ENCODE data around the gene DLG2. TPM values are rescaled to one million over a fixed set of nuclear protein-coding genes. Genes with fewer than 3 reads are reported as not detected.

Gene DLG2
- total and polyA plus RNA-seq, 9 of the 15 experiments (the other 6 are each of a cell fraction or from before 2014, with no cell fraction given): 0.52 to 1.6 (median 0.95) TPM

DNA sequence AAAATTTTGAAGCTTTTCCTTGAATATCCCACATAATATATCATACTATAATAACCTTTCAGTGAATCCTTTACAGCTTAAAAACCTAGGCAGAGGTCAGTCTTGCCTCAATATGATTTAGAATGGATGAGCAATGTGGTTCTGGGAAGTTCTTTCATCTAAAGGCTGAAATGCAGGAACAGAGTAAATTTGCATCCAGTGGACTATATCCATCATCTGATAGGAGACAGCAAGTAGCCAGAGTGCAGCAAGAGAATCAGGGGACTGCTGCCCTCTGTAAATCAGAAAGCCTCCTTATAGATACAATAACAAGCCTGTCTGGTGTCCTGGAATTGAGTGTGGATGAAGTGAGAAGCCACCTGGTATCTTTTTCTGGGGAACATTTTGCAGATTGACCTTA, 1592.7 kb downstream of the DLG2 start:
- H3K4me1 ChIP-seq (replicated peaks in 1 of 2; ENCODE audit: control insufficient read depth in 2 of 2, insufficient read depth in 2 of 2, low read length in 2 of 2): no peaks in the 10 kb centered on the region
- H3K4me2 ChIP-seq (ENCODE audit: insufficient read depth, low read length): no peak overlapping the region
- intact Hi-C loops (cut with micrococcal nuclease) (no loop called here), in situ Hi-C loops (cut with MboI) (no loop called here)
- no peak for ATAC-seq
- no peaks in the 10 kb centered on the region for H3K36me3 ChIP-seq (ENCODE audit: control insufficient read depth, insufficient read depth, low read length)
- no peak overlapping the region for H3K9ac ChIP-seq (ENCODE audit: insufficient read depth in 1 of 2, low read depth in 2 of 2, low read length in 2 of 2)
- ChIA-PET CTCF (ENCODE audit: low intra/inter-chr PET ratio) (no interaction called here), POLR2A (no interaction called here)
- H2AFZ ChIP-seq (ENCODE audit: low read depth, low read length): no peak overlapping the region
- H3K9me1 ChIP-seq (ENCODE audit: control insufficient read depth, insufficient read depth, low read length): no peaks in the 10 kb centered on the region
- H4K20me1 ChIP-seq (replicated peaks; ENCODE audit: control insufficient read depth, insufficient read depth, low read length): no peaks in the 10 kb centered on the region
- H3K4me3 ChIP-seq: no peak overlapping the region
- no peaks in the 10 kb centered on the region for H3K27me3 ChIP-seq (ENCODE audit: control insufficient read depth in 2 of 2, insufficient read depth in 2 of 2, low read length in 2 of 2)
- no peak for DNase-seq (ENCODE audit: extremely low read depth in 1 of 4, low spot score in 3 of 4)
- no peak for FAIRE-seq
- no TSS peak for BruUV-seq (replicated peaks)
- no peaks in the 10 kb centered on the region for H3K79me2 ChIP-seq (ENCODE audit: control insufficient read depth, insufficient read depth, low read length)
- TF ChIP-seq XRCC5 (IDR thresholded peaks at IDR 0.05; ENCODE audit: low read depth, low read length) (no peak), NCOA2 (IDR thresholded peaks at IDR 0.05; ENCODE audit: partially characterized antibody in 2 of 2) (no peak), ZNF695 (CRISPR knock-in tag; IDR thresholded peaks at IDR 0.05) (no peak), BACH1 (tag; IDR thresholded peaks at IDR 0.05) (no peak), CREM (IDR thresholded peaks at IDR 0.05; ENCODE audit: low read depth) (no peak), MCM2 (IDR thresholded peaks at IDR 0.05; ENCODE audit: low read depth) (no peak), FOXA1 (IDR thresholded peaks at IDR 0.05; ENCODE audit: borderline replicate concordance) (no peak), RBM14 (IDR thresholded peaks at IDR 0.05; ENCODE audit: borderline replicate concordance, insufficient read depth, low read depth, low read length) (no peak), CEBPG (CRISPR knock-in tag; IDR thresholded peaks at IDR 0.05) (no peak), CEBPG (tag; conservative IDR thresholded peaks at IDR 0.05 in 1 of 2, IDR thresholded peaks at IDR 0.05 in 1 of 2) (no peak)
- TF ChIP-seq, protein P1, sequence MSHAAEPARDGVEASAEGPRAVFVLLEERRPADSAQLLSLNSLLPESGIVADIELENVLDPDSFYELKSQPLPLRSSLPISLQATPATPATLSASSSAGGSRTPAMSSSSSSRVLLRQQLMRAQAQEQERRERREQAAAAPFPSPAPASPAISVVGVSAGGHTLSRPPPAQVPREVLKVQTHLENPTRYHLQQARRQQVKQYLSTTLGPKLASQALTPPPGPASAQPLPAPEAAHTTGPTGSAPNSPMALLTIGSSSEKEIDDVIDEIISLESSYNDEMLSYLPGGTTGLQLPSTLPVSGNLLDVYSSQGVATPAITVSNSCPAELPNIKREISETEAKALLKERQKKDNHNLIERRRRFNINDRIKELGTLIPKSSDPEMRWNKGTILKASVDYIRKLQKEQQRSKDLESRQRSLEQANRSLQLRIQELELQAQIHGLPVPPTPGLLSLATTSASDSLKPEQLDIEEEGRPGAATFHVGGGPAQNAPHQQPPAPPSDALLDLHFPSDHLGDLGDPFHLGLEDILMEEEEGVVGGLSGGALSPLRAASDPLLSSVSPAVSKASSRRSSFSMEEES (CRISPR knock-in tag; IDR thresholded peaks at IDR 0.05): no peak
- TF ChIP-seq, protein P2, sequence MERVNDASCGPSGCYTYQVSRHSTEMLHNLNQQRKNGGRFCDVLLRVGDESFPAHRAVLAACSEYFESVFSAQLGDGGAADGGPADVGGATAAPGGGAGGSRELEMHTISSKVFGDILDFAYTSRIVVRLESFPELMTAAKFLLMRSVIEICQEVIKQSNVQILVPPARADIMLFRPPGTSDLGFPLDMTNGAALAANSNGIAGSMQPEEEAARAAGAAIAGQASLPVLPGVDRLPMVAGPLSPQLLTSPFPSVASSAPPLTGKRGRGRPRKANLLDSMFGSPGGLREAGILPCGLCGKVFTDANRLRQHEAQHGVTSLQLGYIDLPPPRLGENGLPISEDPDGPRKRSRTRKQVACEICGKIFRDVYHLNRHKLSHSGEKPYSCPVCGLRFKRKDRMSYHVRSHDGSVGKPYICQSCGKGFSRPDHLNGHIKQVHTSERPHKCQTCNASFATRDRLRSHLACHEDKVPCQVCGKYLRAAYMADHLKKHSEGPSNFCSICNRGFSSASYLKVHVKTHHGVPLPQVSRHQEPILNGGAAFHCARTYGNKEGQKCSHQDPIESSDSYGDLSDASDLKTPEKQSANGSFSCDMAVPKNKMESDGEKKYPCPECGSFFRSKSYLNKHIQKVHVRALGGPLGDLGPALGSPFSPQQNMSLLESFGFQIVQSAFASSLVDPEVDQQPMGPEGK (CRISPR knock-in tag; IDR thresholded peaks at IDR 0.05; ENCODE audit: borderline replicate concordance): no peak
- TF ChIP-seq, protein P3, sequence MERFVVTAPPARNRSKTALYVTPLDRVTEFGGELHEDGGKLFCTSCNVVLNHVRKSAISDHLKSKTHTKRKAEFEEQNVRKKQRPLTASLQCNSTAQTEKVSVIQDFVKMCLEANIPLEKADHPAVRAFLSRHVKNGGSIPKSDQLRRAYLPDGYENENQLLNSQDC (CRISPR knock-in tag; IDR thresholded peaks at IDR 0.05): no peak
- H3K9me3 ChIP-seq (replicated peaks; ENCODE audit: control insufficient read depth, insufficient read depth, low read depth, low read length): 0 out of 2 replicates have a peak, but pooled peaks cover 2% of the 10 kb centered on the region
- no peak overlapping the region for H3K27ac ChIP-seq (ENCODE audit: extremely low read depth, low read depth, low read length)

Data from K562 (cell line).